ENCODE data around the gene RASA3. TPM values are rescaled to one million over a fixed set of nuclear protein-coding genes. Genes with fewer than 3 reads are reported as not detected.

Gene RASA3
- total RNA-seq, 1 donor from 2014 or later, result 9.3 TPM

GRCh38 chr13:114157869-114158495 lies 25.6 kb upstream of the RASA3 start:
- peaks cover 32% of the 10 kb centered on the region for H3K27me3 Mint-ChIP-seq
- peaks cover 6% of the 10 kb centered on the region for H3K9me3 Mint-ChIP-seq
- TF ChIP-seq CTCF (conservative IDR thresholded peaks at IDR 0.05), result no peak
- H3K36me3 Mint-ChIP-seq, result no peaks in the 10 kb centered on the region
- H3K4me1 Mint-ChIP-seq (ENCODE audit: unreplicated experiment), result peaks cover 20% of the 10 kb centered on the region
- no peak overlapping the region for H3K27ac Mint-ChIP-seq
- no peak for DNase-seq (ENCODE audit: extremely low spot score, unreplicated experiment)
- no peak overlapping the region for H3K4me3 Mint-ChIP-seq

GRCh38 chr13:114155926-114156883 lies 23.8 kb upstream of the RASA3 start:
- Mint-ChIP-seq H3K36me3 (no peaks in the 10 kb centered on the region), H3K4me1 (ENCODE audit: unreplicated experiment) (peaks cover 16% of the 10 kb centered on the region), H3K4me3 (no peak overlapping the region), H3K9me3 (peaks cover 6% of the 10 kb centered on the region), H3K27me3 (peaks cover 33% of the 10 kb centered on the region), H3K27ac (no peak overlapping the region)
- DNase-seq (ENCODE audit: extremely low spot score, unreplicated experiment), result no peak
- TF ChIP-seq CTCF (conservative IDR thresholded peaks at IDR 0.05), result no peak

GRCh38 chr13:114155320-114155719 lies 22.9 kb upstream of the RASA3 start:
- Mint-ChIP-seq H3K27ac (no peak overlapping the region), H3K27me3 (peaks cover 29% of the 10 kb centered on the region), H3K4me1 (ENCODE audit: unreplicated experiment) (peaks cover 16% of the 10 kb centered on the region), H3K9me3 (peaks cover 6% of the 10 kb centered on the region), H3K4me3 (no peak overlapping the region), H3K36me3 (no peaks in the 10 kb centered on the region)
- no peak for DNase-seq (ENCODE audit: extremely low spot score, unreplicated experiment)
- TF ChIP-seq CTCF (conservative IDR thresholded peaks at IDR 0.05), result no peak

- Mint-ChIP-seq H3K27me3 (peaks cover 22% of the 10 kb centered on the region), H3K9me3 (peaks cover 6% of the 10 kb centered on the region), H3K36me3 (no peaks in the 10 kb centered on the region), H3K27ac (no peak overlapping the region), H3K4me3 (no peak overlapping the region), H3K4me1 (ENCODE audit: unreplicated experiment) (peaks cover 16% of the 10 kb centered on the region)
- no peak for TF ChIP-seq CTCF (conservative IDR thresholded peaks at IDR 0.05)
- DNase-seq (ENCODE audit: extremely low spot score, unreplicated experiment), result no peak
Measured at GRCh38 chr13:114154476-114154875, 22.1 kb upstream of the RASA3 start.

- Mint-ChIP-seq H3K36me3 (no peaks in the 10 kb centered on the region), H3K4me3 (no peak overlapping the region), H3K9me3 (peaks cover 6% of the 10 kb centered on the region), H3K27ac (no peak overlapping the region), H3K4me1 (ENCODE audit: unreplicated experiment) (peaks cover 16% of the 10 kb centered on the region), H3K27me3 (peaks cover 24% of the 10 kb centered on the region)
- TF ChIP-seq CTCF (conservative IDR thresholded peaks at IDR 0.05), result no peak
- DNase-seq (ENCODE audit: extremely low spot score, unreplicated experiment), result no peak
Measured at GRCh38 chr13:114153485-114154080, 21.2 kb upstream of the RASA3 start.
